ENCODE data around the gene SNCB.

DNA sequence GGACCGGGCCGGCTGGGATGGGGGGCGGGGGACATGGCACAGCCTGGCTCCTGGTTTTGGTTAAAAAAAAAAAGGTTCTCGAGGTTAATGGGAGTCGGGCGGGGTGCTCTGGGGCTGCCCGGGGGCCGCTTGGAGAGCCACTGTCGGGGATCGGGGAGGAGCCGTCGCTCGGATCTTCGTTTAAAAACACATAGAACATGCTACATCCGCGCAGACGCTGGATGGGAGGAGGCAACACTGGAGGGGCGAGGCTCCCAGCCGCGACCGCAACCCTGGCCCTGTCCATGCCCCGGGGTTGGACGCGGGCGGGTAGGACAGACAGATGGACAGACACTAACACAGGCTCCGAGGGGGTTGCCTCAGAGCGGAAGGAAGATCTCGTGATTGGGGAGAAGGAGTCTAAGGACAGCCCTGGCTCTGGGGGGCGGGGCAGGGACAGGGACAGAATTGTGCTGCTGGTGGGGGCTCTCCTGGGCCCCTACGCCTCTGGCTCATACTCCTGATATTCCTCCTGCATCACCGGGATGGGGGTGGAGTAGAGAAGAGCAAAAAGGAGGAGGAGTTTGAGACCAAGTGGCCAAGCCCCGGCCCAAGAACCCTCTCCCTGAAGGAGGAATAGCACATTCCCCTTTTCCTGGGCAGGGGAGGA is 9.9 kb downstream of the SNCB start:
- TF ChIP-seq, protein P1, sequence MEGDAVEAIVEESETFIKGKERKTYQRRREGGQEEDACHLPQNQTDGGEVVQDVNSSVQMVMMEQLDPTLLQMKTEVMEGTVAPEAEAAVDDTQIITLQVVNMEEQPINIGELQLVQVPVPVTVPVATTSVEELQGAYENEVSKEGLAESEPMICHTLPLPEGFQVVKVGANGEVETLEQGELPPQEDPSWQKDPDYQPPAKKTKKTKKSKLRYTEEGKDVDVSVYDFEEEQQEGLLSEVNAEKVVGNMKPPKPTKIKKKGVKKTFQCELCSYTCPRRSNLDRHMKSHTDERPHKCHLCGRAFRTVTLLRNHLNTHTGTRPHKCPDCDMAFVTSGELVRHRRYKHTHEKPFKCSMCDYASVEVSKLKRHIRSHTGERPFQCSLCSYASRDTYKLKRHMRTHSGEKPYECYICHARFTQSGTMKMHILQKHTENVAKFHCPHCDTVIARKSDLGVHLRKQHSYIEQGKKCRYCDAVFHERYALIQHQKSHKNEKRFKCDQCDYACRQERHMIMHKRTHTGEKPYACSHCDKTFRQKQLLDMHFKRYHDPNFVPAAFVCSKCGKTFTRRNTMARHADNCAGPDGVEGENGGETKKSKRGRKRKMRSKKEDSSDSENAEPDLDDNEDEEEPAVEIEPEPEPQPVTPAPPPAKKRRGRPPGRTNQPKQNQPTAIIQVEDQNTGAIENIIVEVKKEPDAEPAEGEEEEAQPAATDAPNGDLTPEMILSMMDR (conservative IDR thresholded peaks at IDR 0.05 in 1 of 2, IDR thresholded peaks at IDR 0.05 in 1 of 2; ENCODE audit: extremely low read depth in 1 of 2, insufficient read depth in 1 of 2, low read depth in 1 of 2, low read length in 2 of 2) = no peak
- no peak for TF ChIP-seq EZH2 (IDR thresholded peaks at IDR 0.05; ENCODE audit: borderline replicate concordance, low read length)
